CD4-positive, CD25-positive, alpha-beta regulatory T cell (primary cell): ENCODE results near the gene SERPINB10. TPM values are rescaled to one million over a fixed set of nuclear protein-coding genes. Genes with fewer than 3 reads are reported as not detected.

Experiments used
- ATAC-seq, 2 donors: fragments of 150-1000 bp; cut with Tn5 transposase; one replicate each; pipeline ENCODE4 v1.10.0; 2021; ENCODE audit warnings: low read depth in 2 of 2, moderate number of reproducible peaks in 2 of 2, moderate library complexity in 1 of 2
- DNase-seq, 3 donors: peaks; one replicate each; pipeline versions ENCODE4 v3.0.0 to v3.0.0-alpha.2; 2012 to 2022; ENCODE audit warnings: mixed read lengths in 1 of 3
- H3K27ac ChIP-seq: one replicate; pipeline ENCODE4 v1.7.0; 2013; ENCODE audit warnings: mild to moderate bottlenecking, low read length; ENCODE audit not compliant: insufficient read depth, poor library complexity, severe bottlenecking
- H3K27me3 ChIP-seq: one replicate; pipeline ENCODE4 v1.7.0; 2013; ENCODE audit warnings: low read length; ENCODE audit not compliant: control insufficient read depth, insufficient read depth
- H3K36me3 ChIP-seq: one replicate; pipeline ENCODE4 v1.7.0; 2013; ENCODE audit warnings: mild to moderate bottlenecking, low read length, moderate library complexity; ENCODE audit not compliant: control insufficient read depth, insufficient read depth
- H3K4me1 ChIP-seq: 2 replicates; pipeline ENCODE4 v1.7.0; 2013; ENCODE audit warnings: mild to moderate bottlenecking, low read length; ENCODE audit not compliant: insufficient read depth, control insufficient read depth, poor library complexity, severe bottlenecking
- H3K4me3 ChIP-seq: one replicate; pipeline ENCODE4 v1.7.0; 2013; ENCODE audit warnings: low read depth, mild to moderate bottlenecking, low read length, moderate library complexity
- H3K9me3 ChIP-seq, 2 experiments: 1 replicate in 1 of 2; 2 replicates in 1 of 2; pipeline ENCODE4 v1.7.0; 2013; ENCODE audit warnings: low read length in 2 of 2, mild to moderate bottlenecking in 1 of 2, moderate library complexity in 1 of 2; ENCODE audit not compliant: control insufficient read depth in 2 of 2
- H3K27ac Mint-ChIP-seq, 3 donors: one replicate each; pipeline ENCODE4 v1.8.0; 2020 to 2022; ENCODE audit warnings: mild to moderate bottlenecking in 3 of 3, mixed read lengths in 3 of 3, moderate library complexity in 2 of 3
- H3K27me3 Mint-ChIP-seq: one replicate; pipeline ENCODE4 v1.8.0; 2022; ENCODE audit warnings: mild to moderate bottlenecking, mixed read lengths
- H3K36me3 Mint-ChIP-seq: one replicate; pipeline ENCODE4 v1.8.0; 2020; ENCODE audit warnings: mixed read lengths
- H3K4me1 Mint-ChIP-seq, 4 donors: one replicate each; pipeline ENCODE4 v1.8.0; 2020 to 2022; ENCODE audit warnings: mixed read lengths in 4 of 4, mild to moderate bottlenecking in 1 of 4
- H3K4me3 Mint-ChIP-seq, 4 donors: one replicate each; pipeline ENCODE4 v1.8.0; 2020 to 2022; ENCODE audit warnings: mild to moderate bottlenecking in 4 of 4, mixed read lengths in 4 of 4, moderate library complexity in 3 of 4
- H3K9me3 Mint-ChIP-seq, 7 donors: one replicate each; pipeline ENCODE4 v1.8.0; 2020 to 2022; ENCODE audit warnings: mixed read lengths in 7 of 7, mild to moderate bottlenecking in 3 of 7, moderate library complexity in 2 of 7
- polyA plus RNA-seq, 4 donors: library from polyadenylated mRNA; unstranded; fragments of 300-500 nt; fragmentation: Illumina TruSeq; gene quantifications; one replicate each; pipeline ENCODE4 v1.2.3, GENCODE V29; 2021
- total RNA-seq: library from RNA; stranded (reverse); gene quantifications from one replicate; pipeline ENCODE4 v1.2.3, GENCODE V29; 2022

The SERPINB10 gene
- total and polyA plus RNA-seq, 5 donors from 2014 or later: not detected

DNA sequence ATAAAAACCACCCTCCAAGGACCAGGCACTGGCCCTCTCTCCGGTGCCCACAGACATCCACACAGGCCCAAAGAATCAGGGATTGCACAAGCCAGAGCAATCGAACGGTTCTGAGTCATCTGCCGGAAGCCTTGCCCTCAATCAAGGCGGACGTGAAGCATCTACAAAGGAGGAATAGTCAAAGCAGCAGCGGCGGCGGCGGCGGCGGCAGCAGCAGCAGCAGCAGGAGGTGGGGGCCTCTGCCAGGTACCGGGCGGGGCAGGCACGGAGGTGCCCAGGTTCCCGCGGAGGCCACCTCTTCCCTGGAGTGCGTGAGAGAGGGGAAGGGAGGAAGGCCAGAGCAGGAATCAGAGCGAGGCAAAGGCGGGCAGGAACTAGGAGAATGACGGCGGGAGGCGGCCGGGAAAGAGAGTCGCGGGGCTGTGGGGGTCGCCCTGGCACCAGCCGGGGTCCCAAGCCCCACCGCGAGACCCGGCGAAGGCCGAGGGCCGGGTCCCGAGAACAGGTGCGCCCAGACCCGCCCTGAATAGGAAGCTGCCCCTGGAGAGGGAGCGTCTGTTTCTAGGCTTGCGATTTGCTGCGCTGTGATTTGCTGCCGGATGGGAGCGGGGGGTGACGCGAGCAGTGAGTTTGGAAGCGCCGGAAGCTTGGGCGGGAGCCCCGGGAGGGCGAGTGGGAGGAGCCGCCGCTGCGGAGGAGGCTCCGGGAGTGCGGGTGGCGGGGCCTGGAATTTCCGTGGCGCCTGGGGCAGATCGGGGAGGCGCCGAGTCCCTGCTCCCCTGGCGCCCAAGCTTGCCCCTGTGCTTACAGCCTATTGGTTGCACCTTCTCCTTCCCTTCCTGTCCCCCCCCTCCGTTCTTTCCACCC, 62.4 kb downstream of the SERPINB10 start, which contains the start of gene SERPINB8:
TSS of gene SERPINB8 (plus strand) at position 140 of the 867 bp plus-strand sequence. CDS start 8,228 bp downstream, outside the sequence.
- Mint-ChIP-seq H3K27ac (peak within 1 kb of the TSS; percentile 96 to 97 (median 97)), H3K36me3 (no peaks in the 10 kb centered on the region), H3K4me1 (peaks cover 13 to 42% (median 24%) of the 10 kb centered on the region in 4 donors), H3K9me3 (no peaks in the 10 kb centered on the region), H3K27me3 (no peaks in the 10 kb centered on the region), H3K4me3 (peak within 1 kb of the TSS; percentile 94 to 99 (median 96))
- ATAC-seq (peak; percentile 93 to 94), DNase-seq (peak; percentile 74 to 89 (median 77))
- Histone ChIP-seq H3K27ac (peak within 1 kb of the TSS; percentile 89), H3K9me3 (no peaks in the 10 kb centered on the region), H3K4me1 (peaks cover 10% of the 10 kb centered on the region), H3K27me3 (peaks cover 3% of the 10 kb centered on the region), H3K36me3 (no peaks in the 10 kb centered on the region), H3K4me3 (peak within 1 kb of the TSS; percentile 80)

GRCh38 chr18:63970809-63971205, 63.0 kb downstream of the SERPINB10 start:
- Mint-ChIP-seq H3K27me3 (no peaks in the 10 kb centered on the region), H3K9me3 (no peaks in the 10 kb centered on the region), H3K36me3 (no peaks in the 10 kb centered on the region), H3K27ac (peak overlapping the region; percentile 93 to 97 (median 97)), H3K4me3 (peak overlapping the region; percentile 94 to 99 (median 96)), H3K4me1 (peaks cover 13 to 42% (median 25%) of the 10 kb centered on the region in 4 donors)
- H3K9me3 ChIP-seq: no peaks in the 10 kb centered on the region
- peaks cover 1% of the 10 kb centered on the region for H3K27me3 ChIP-seq
- no peak for ATAC-seq
- no peaks in the 10 kb centered on the region for H3K36me3 ChIP-seq
- no peak for DNase-seq
- peaks cover 10% of the 10 kb centered on the region for H3K4me1 ChIP-seq
- H3K27ac ChIP-seq: peak overlapping the region; percentile 89
- peak overlapping the region; percentile 80 for H3K4me3 ChIP-seq

DNA sequence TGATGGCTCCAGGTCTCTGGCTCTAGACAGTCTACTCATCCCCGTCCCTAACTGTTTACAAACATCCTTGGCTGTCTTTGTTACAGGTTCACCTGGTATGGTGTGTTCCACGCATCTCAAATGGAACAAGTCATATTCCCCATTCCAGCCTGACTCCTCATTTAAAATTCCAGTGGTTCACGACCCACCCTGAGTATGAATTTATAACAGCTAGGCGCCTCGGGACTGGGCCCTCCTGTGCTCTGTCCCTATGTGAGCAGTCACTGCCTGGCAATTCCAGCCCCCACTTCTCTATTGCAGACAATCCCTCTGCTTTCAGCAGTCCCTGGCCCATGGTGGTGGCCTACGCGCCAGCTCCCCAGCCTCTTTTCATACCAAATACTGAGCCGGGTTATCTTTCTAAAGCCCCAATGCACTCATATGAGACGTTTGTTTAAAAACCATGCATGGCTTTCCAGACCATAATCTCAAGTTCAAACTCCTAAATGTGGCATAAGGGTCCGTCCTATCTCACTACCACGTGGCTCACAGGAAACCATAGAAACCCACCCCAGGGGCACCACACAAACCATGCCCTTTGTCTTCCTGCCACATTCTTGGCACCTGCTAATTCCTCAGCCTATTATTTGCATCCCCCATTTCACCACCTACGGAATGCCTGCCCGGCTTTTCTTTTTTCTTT, 63.7 kb downstream of the SERPINB10 start:
- Mint-ChIP-seq H3K36me3 (no peaks in the 10 kb centered on the region), H3K27ac (peak overlapping the region; percentile 93 to 97 (median 97)), H3K4me1 (peaks cover 13 to 42% (median 25%) of the 10 kb centered on the region in 4 donors), H3K4me3 (peak overlapping the region; percentile 94 to 99 (median 96)), H3K27me3 (no peaks in the 10 kb centered on the region), H3K9me3 (no peaks in the 10 kb centered on the region)
- H3K27me3 ChIP-seq: no peaks in the 10 kb centered on the region
- no peaks in the 10 kb centered on the region for H3K36me3 ChIP-seq
- H3K4me1 ChIP-seq: peaks cover 10% of the 10 kb centered on the region
- DNase-seq (no peak), ATAC-seq (no peak)
- no peak overlapping the region for H3K4me3 ChIP-seq
- no peak overlapping the region for H3K27ac ChIP-seq
- H3K9me3 ChIP-seq: no peaks in the 10 kb centered on the region

- Histone ChIP-seq H3K27ac (no peak overlapping the region), H3K4me3 (no peak overlapping the region), H3K9me3 (no peaks in the 10 kb centered on the region), H3K27me3 (no peaks in the 10 kb centered on the region), H3K36me3 (no peaks in the 10 kb centered on the region), H3K4me1 (peaks cover 10% of the 10 kb centered on the region)
- DNase-seq: no peak
- Mint-ChIP-seq H3K4me3 (peak overlapping the region; percentile 94 to 99 (median 96)), H3K27me3 (no peaks in the 10 kb centered on the region), H3K36me3 (no peaks in the 10 kb centered on the region), H3K9me3 (no peaks in the 10 kb centered on the region), H3K27ac (peak overlapping the region in 1 of 3 donors; percentile 83), H3K4me1 (peaks cover 13 to 42% (median 25%) of the 10 kb centered on the region in 4 donors)
- ATAC-seq: no peak
Measured at GRCh38 chr18:63972002-63972376, 64.2 kb downstream of the SERPINB10 start.

DNA sequence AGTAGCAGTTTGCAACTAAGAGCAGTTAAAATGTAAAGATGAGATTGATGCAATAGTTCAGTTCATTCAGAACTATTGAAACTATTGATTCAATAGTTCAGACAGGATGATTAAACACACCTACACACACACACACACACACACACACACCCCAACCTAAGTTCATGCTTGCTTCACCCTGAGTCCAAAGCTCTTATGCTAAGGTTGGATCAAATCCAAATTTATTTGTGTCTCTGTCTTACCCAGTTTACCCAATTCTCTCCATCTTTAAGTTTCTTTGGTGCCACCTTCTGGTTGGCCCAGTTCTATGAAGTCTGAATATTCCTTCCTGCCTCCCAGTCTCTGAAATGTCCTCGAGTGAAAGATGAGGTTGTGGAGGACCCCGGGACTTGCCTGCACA, 67.2 kb downstream of the SERPINB10 start:
- no peak for ATAC-seq
- H3K9me3 Mint-ChIP-seq: no peaks in the 10 kb centered on the region
- no peaks in the 10 kb centered on the region for H3K36me3 Mint-ChIP-seq
- peaks cover 7 to 39% (median 24%) of the 10 kb centered on the region in 4 donors for H3K4me1 Mint-ChIP-seq
- H3K4me3 ChIP-seq: no peak overlapping the region
- no peaks in the 10 kb centered on the region for H3K27me3 ChIP-seq
- peak in 1 of 3 donors; percentile 38 for DNase-seq
- H3K9me3 ChIP-seq: no peaks in the 10 kb centered on the region
- peak overlapping the region in 2 of 3 donors; percentile 20 to 30 for H3K27ac Mint-ChIP-seq
- no peaks in the 10 kb centered on the region for H3K27me3 Mint-ChIP-seq
- H3K27ac ChIP-seq: no peak overlapping the region
- H3K4me3 Mint-ChIP-seq: peak overlapping the region in 1 of 4 donors; percentile 43
- no peaks in the 10 kb centered on the region for H3K36me3 ChIP-seq
- H3K4me1 ChIP-seq: peaks cover 9% of the 10 kb centered on the region

GRCh38 chr18:63975628-63976027, 67.9 kb downstream of the SERPINB10 start:
- no peak for DNase-seq
- no peak overlapping the region for H3K27ac ChIP-seq
- no peaks in the 10 kb centered on the region for H3K27me3 ChIP-seq
- H3K4me1 Mint-ChIP-seq: peaks cover 5 to 39% (median 24%) of the 10 kb centered on the region in 4 donors
- ATAC-seq: no peak
- no peaks in the 10 kb centered on the region for H3K36me3 ChIP-seq
- no peak overlapping the region for H3K4me3 Mint-ChIP-seq
- no peaks in the 10 kb centered on the region for H3K9me3 ChIP-seq
- H3K4me3 ChIP-seq: no peak overlapping the region
- peaks cover 9% of the 10 kb centered on the region for H3K4me1 ChIP-seq
- H3K27me3 Mint-ChIP-seq: no peaks in the 10 kb centered on the region
- H3K36me3 Mint-ChIP-seq: peaks cover under 1% of the 10 kb centered on the region
- no peaks in the 10 kb centered on the region for H3K9me3 Mint-ChIP-seq
- no peak overlapping the region for H3K27ac Mint-ChIP-seq

DNA sequence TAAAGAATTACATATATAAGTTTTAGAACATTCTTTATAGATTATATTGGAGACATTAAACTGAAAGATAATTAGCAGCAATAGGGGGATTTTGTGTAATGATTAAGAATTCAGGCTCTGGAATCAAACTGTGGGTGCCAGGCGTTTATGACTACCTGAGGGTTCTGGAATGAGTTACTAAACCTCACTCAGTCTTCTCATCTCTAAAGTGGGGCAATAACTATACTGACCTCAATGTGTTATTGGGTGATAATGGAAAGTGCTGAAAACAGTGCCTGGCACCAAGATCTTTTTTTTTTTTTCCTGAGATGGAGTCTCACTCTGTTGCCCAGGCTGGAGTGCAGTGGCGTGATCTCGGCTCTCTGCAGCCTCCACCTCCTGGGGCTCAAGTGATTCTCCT, 69.3 kb downstream of the SERPINB10 start:
- no peaks in the 10 kb centered on the region for H3K27me3 ChIP-seq
- H3K36me3 Mint-ChIP-seq: peaks cover 11% of the 10 kb centered on the region
- ATAC-seq (no peak), DNase-seq (no peak)
- no peaks in the 10 kb centered on the region for H3K9me3 ChIP-seq
- peaks cover 9% of the 10 kb centered on the region for H3K36me3 ChIP-seq
- H3K4me1 ChIP-seq: peaks cover 3% of the 10 kb centered on the region
- no peaks in the 10 kb centered on the region for H3K27me3 Mint-ChIP-seq
- H3K27ac ChIP-seq: no peak overlapping the region
- no peaks in the 10 kb centered on the region for H3K9me3 Mint-ChIP-seq
- H3K27ac Mint-ChIP-seq: no peak overlapping the region
- H3K4me3 Mint-ChIP-seq: no peak overlapping the region
- peaks cover 5 to 27% (median 15%) of the 10 kb centered on the region in 4 donors for H3K4me1 Mint-ChIP-seq
- H3K4me3 ChIP-seq: no peak overlapping the region
